Raji (cell line): ENCODE measurements around the gene ARL10.

Experiments
- POLR2A ChIP-seq: IDR thresholded peaks from 2 replicates; pipeline ENCODE4 v1.6.1; 2011; ENCODE audit warnings: low read depth, low read length, control low read depth; ENCODE audit not compliant: insufficient read depth

The ARL10 gene

DNA sequence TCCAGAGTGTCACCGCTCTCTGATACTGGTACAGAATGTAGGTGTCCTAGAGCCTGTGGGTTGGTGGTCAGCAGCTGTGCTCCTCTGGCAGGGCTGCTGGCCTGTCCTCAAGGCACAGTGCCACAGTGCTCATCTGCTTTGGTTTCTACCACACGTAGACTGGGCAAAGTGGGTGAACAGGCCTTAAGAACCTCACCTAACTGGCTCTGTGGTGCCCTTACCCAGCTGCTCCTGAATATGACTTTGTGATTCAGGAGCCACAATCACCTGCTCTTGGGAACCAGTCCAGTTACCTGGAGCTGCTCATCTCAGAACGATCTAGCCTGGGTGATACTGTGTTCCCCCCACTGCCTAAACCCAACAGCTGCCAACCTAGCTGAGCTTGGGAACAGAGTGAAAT, 16.7 kb downstream of the ARL10 start:
- no peak for TF ChIP-seq POLR2A

DNA sequence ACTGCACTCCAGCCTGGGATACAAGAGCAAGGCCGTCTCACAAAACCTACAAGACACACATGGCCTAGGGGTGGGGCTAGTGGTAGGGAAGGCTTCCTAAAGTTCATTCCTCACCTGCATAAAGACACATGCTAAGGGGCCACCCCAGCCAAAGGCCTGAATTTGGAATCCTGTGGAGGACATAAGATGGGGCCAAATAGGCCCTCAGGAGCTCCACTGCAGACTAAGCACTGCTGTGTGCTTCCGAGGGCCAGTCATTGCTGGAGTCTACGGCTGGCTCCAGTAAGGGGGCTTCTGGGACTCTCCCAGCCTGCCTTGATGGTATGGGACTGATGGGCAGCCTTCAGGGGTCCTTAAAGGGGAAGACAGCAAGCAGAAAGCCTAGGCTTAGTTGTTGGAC, 17.4 kb downstream of the ARL10 start:
- no peak for TF ChIP-seq POLR2A

DNA sequence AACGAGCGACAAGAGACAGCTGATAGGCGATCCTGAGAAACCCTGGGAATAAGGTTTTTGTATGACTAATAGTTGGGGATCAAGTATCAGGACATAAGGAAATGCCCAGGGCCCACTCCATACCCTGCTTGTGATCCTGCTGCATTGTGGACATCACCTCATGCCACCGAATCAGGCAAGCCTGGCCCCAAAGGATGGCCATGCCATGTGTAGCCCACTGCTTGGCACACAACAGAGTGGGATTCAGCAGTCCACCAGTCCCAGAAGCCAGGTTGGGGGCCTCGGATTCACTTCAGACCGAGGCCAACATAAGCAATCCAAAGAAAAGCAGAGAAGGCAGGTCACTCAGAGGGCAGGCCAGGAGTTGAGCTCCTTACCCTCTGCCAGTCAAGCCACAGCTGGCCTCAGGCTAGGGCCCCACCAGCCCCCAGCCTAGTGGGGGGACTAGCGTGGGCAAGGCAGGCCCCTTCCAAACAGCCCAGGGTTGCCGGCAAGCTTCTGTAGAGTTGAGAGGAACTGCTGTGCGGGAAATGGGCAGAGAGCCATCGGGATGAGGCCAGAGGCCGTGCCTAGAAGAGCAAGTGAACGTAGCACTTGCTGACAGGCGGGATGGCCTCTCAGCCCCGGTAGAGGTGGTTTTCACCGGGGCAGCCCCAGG, 18.1 kb downstream of the ARL10 start:
- no peak for TF ChIP-seq POLR2A

DNA sequence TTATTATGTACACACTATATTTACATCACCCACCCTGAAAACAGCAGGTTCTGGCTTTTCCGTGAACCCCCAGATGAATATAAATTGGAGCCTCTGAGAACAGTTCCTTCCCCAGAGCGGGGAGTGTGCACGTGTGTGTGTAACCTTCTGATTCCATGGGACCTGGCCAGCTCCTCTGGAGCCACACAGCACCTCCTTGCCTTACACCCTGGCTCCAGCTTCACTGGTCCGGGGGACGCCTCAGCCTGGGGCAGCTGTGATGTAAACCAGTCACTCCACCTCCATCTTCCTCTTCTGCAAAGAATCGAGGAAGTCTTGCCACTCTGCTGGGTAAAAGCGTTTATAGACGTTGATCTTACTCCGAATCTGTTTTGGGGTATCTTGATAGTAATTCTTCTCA, 18.7 kb downstream of the ARL10 start:
- TF ChIP-seq POLR2A: no peak

DNA sequence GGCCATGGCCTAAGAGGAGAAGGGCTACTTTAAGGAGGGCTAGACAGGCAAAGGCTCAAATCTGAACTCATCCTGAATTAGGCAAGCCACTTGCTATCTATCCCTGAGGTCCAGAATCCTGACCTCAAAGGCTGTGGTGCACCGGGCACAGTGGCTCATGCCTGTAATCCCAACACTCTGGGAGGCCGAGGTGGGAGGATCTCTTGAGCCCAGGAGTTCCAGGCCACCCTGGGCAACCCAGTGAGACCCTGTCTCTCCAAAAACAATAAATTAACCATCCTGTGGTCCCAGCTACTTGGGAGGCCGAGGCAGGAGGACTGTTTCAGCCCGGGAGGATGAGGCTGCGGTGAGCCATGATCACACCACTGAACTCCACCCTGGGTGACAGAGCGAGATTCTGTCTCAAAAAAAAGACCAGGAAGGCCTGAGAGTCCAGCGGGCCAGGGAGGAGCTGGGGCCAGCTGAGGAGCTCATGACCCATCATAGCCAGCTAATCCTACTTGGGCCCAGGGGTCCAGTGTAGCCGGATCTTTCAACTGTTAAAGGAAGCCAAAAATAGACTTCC, 19.2 kb downstream of the ARL10 start:
- no peak for TF ChIP-seq POLR2A

DNA sequence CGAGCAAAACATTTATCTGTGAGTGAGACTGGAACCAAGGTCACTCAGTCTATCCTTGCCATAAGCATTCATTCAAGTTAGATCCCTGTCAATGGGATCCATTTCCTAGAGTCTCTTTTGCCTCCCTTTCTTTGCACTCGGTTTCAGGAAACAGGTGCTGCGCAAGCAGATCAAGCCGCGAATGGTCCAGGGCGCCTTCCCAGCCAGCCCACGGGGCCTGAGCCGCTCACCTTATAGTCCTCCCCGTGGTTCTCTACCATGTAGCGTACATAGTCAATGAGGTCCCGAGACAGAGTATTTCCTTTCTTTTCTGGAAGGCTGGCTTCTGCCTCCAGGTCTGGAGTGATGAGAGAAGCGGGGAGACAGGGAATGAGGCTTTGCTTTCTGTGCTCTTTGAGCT, 19.7 kb downstream of the ARL10 start:
- no peak for TF ChIP-seq POLR2A

DNA sequence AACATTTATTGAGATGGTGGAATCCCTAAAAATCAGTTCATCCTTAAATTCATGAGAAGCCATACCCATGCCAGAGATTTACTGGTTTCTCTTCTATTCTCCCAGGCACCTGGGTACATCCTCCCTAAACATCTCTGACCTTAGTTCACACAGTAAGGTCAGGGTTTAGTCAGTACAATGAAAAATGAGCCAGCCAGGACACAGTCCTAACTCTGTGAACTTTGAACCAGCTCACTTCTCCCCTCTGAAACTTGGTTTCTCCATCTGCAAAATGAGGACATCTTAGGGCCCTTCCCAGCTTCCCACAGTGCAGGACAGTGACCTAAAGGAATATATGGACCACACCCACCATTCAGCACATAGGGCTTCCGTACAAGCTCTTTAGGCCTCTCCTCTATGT, 21.2 kb downstream of the ARL10 start:
- no peak for TF ChIP-seq POLR2A

DNA sequence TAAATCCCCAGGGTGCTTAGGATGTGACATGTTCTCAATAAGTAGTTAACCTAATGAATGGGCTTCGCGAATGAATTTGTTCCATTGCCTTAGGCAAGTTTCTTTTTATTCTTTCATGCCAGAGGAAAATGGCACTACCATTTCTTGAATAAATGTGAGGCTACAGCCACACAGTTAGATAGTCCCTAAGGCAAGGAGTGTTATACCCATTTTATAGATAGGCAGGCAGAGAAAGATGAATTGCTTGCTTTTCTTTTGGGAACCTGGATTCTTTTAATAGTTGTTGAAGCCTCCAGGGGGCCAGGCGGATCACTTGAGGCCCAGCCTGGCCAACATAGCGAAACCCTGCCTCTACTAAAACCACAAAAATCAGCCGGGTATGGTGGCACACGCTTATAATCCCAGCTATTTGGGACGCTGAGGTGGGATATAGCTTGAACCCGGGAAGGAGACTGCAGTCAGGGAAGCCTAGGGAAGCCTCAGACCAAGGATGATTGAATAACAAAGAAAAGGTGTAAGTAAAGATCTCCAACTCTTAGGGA, 22.2 kb downstream of the ARL10 start:
- no peak for TF ChIP-seq POLR2A

DNA sequence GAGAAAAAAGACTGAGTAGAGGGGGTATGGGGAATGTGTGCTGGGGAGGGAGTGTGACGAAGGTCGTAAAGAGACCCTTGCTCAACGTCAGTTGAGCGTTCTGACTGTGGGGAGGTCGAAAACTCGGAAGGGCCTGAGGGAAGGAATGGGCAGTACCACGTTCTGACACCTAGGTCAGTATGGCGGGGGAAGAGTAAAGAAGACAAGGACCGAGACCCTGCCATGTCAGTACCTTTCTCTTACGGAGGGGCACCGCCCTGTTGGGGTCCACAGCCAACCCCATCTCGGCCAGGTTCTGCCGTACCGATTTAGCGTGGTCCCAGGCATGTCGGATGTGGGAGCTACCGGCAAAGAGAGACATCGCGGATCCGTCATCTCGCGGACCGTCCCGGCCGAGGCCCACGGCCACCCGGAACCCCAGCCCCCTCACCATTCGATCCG, 22.7 kb downstream of the ARL10 start:
- TF ChIP-seq POLR2A: no peak

DNA sequence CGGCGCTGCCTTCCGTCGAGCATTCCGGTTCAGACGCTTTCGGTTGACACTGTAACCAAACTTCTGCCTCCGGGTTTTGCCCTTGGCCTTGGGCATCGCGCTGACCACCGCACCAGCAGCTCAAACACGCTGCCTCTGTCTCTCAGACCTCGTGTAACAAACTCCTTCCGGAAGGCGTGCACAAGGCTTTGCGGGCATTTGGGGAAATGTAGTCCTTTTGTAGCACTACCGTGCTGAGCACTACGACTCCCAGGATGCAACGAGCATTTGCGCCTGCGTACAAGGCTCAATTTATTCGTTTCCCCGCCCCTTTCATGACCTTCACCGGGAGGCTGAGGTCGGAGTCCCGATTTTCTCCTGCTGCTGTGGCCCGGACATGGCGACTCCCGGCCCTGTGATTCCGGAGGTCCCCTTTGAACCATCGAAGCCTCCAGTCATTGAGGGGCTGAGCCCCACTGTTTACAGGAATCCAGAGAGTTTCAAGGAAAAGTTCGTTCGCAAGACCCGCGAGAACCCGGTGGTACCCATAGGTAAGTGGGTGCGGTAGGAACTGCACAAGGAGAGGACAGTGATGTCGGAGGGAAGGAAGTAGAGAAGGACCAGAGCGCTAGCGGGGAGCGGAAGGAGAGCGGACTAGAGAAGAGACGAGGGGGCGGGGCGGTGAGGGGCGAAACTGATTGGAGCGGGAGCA, 23.3 kb downstream of the ARL10 start, which contains the start of the genes HIGD2A and NOP16:
TSS of gene HIGD2A (plus strand) at position 308 of the 691 bp plus-strand sequence. CDS start at position 377, 69 bp downstream.
TSS of gene NOP16 (minus strand) at position 155 of the 691 bp plus-strand sequence. CDS start at position 96, 59 bp downstream.
- peak; percentile 90 for TF ChIP-seq POLR2A

DNA sequence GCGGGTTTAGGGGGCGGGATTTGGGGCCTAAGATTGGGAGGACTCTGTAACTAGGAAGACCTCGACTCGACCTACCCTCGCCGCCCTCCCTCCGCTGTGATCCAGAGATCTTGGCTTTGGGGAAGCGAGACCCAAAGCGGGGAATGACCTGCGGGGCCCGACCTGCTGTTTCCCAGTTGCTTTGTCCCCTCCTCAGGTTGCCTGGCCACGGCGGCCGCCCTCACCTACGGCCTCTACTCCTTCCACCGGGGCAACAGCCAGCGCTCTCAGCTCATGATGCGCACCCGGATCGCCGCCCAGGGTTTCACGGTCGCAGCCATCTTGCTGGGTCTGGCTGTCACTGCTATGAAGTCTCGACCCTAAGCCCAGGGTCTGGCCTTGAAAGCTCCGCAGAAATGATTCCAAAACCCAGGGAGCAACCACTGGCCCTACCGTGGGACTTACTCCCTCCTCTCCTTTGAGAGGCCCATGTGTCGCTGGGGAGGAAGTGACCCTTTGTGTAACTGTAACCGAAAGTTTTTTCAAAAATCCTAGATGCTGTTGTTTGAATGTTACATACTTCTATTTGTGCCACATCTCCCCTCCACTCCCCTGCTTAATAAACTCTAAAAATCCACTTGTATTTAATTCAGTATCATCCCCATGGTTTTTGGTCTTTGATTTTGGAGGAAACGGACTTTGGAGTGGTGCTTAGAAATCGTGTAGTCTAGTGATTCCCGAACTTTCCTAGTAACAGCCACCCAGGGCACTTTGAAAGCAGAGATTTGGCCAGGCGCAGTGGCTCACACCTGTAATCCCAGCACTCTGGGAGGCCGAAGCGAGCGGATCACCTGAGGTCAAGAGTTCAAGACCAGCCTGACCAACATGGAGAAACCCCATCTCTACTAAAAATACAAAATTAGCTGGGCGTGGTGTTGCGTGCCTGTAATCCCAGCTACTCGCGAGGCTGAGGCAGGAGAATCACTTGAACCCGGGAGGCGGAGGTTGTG, 24.1 kb downstream of the ARL10 start:
- TF ChIP-seq POLR2A: peak; percentile 80

DNA sequence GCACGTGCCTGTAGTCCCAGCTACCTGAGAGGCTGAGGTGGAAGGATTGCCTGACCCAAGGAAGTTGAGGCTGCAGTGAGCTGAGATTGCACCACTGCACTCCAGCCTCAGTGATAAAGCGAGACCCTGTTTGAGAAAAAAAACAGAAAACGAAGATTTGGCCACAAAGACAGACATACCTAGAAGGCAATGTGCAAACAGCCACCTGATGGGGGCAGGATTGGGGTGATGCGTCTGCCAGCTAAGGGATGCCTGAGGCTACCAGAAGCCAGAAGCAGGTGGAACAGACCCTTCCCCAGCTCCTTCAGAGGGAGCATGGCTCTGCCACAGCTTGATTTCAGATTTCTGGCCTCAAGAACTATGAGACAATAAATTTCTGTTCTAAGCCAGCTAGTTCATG, 26.2 kb downstream of the ARL10 start:
- no peak for TF ChIP-seq POLR2A

DNA sequence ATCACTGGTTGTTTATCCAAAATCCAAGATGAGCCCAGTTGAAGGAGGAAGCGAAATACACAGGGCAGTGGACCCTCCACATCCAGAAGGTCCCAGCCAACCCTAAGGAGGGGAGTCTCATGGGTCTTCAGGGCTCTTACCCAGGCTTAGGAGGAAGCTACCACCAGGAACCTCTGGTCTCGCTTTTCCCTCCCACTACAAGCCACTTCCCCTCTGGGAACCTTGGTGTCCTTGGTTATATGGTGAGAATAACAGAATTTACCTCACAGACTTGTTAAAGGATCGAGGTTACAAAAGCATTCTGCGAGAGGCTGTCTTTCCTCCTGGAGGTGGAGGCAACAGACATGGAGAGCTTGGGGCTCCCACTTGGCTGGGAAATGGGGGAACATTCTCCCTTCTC, 26.7 kb downstream of the ARL10 start:
- no peak for TF ChIP-seq POLR2A

DNA sequence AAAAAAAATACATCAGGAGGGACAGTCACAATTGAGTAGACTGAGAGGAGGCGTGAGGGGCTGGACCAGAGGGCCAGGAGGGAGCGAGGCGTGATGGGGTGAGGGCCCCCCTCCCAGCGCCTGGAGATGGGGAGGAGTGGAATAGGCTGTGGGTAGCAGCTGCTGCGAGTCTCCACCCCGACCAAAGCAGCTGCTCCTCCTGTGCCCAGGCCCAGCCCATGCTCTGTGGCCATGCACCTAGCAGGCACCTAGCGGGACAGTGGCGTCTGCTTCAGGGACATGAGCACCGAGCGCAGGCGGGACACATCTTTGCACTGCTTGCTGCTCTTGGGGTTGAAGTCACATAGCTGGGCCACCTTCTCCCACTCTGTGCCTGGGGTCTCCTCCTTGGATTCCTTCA, 27.2 kb downstream of the ARL10 start:
- TF ChIP-seq POLR2A: no peak

DNA sequence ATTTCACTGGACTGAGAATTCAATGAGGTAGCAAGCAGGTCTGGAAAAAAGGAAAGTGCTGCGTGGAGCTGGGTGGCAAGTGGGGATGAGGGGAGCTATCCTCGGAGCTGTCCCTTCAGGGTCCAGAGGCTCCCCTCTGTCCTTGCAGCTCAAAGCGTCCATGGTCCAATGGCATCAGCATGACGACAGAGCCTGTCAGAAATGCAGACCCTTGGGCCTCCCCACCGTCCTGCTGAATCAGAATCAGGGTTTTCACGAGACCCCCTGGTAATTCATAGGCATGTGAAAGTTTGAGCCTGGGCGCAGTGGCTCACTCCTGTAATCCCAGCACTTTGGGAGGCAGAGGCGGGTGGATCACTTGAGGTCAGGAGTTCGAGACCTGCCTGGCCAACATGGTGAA, 28.8 kb downstream of the ARL10 start:
- TF ChIP-seq POLR2A: no peak

DNA sequence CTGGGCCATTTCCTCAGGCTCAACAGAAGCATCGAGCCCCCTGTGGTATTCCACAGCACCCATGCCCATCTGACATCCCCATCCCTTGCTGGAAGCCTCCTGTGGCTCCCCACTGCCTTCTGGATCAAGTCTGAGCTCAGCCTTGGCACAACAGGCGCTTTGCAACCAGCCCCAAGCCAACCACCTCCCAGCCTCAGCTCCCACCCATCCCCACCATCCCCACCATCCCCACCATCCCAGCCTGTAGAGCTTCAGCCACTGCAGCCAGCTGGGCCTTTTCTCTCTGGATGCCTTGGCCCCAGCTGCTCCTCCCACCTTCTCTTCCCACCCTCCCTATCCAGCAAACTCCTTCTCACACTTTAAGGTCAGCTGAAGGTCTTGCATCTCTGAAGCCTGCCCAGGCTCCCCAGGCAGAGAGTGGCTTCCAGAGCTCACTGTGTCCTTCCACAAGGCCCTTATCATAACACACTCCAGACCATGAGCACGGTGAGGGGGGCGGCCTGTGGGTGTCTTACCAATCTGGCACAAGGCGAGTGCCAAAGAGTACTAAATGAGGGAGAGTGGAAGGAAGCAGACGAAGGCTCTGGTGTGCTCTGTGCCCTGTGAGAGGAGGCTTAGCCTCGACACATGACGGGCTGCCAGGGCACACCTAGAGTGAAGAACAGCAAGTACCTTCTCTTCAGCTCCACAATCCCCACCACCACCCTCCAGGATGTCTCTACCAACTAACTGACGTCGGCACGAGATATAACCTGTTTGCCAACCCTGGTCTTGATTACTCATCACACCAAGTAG, 29.8 kb downstream of the ARL10 start:
- TF ChIP-seq POLR2A: no peak
